ENCODE measurements around the gene FBXW2. TPM values are rescaled to one million over a fixed set of nuclear protein-coding genes. Genes with fewer than 3 reads are reported as not detected.

FBXW2 gene
- total RNA-seq, 4 donors from 2014 or later, result 41.2 to 58.8 (median 44.3) TPM

DNA sequence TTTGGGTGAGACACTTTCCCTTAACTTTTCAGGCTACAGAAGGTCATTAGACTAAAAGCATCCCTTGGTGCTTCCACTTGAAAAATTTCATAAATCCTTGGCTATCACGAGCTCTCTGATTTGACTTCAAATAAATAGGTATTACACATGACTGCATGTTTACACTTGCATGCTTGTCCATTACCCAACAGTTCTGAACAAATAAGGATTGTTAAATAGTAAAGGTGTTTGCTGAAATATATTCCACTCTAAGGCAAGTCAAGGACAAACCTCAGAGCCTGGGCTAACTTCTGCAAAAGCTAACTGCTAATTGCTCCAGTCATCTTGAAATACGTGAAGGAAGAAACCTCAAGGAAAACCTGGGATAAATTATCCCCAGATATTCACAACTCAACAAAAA lies 14.5 kb downstream of the FBXW2 start:
- TF ChIP-seq, protein P1, sequence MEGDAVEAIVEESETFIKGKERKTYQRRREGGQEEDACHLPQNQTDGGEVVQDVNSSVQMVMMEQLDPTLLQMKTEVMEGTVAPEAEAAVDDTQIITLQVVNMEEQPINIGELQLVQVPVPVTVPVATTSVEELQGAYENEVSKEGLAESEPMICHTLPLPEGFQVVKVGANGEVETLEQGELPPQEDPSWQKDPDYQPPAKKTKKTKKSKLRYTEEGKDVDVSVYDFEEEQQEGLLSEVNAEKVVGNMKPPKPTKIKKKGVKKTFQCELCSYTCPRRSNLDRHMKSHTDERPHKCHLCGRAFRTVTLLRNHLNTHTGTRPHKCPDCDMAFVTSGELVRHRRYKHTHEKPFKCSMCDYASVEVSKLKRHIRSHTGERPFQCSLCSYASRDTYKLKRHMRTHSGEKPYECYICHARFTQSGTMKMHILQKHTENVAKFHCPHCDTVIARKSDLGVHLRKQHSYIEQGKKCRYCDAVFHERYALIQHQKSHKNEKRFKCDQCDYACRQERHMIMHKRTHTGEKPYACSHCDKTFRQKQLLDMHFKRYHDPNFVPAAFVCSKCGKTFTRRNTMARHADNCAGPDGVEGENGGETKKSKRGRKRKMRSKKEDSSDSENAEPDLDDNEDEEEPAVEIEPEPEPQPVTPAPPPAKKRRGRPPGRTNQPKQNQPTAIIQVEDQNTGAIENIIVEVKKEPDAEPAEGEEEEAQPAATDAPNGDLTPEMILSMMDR (IDR thresholded peaks at IDR 0.05; ENCODE audit: low read depth), result no peak

DNA sequence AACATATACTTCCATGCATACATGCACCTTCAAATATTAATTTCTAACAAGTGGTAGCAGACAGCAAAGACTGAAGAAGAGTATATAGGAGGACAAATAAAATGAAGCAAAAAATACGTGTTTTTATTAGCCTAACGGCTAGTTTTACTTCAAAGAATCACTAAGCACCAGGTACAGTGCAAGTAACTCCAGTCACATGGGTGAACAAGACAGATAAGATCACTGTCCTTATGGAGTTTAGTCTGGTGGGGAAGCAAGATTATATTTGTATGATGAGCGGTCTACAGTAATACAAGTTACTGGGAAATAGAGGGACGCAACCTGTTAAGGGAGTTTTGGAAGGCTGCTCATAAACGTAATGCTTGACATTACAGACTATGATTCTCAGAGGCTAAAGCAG lies 16.0 kb downstream of the FBXW2 start:
- TF ChIP-seq, protein P1 (IDR thresholded peaks at IDR 0.05; ENCODE audit: low read depth), result no peak

DNA sequence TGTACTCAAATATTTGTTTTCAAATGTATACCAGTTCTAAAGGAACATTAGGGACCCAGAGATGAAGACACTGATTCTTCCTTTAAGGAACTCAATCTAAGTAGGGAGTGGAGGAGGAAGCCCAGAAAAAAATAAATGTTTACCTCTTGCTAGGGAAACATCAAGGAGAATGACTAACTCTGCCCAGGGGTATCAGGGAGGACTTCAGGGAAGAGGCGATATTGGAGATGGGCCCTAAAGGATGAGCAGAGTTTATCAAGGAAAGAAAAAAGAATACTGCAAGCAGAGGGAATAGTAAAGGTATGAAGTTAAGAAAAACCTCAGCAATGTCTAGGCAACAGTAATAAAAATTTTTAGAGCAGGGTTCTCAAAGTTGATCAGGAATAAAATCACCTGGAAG lies 16.4 kb downstream of the FBXW2 start:
- TF ChIP-seq, protein P1 (IDR thresholded peaks at IDR 0.05; ENCODE audit: low read depth), result no peak

DNA sequence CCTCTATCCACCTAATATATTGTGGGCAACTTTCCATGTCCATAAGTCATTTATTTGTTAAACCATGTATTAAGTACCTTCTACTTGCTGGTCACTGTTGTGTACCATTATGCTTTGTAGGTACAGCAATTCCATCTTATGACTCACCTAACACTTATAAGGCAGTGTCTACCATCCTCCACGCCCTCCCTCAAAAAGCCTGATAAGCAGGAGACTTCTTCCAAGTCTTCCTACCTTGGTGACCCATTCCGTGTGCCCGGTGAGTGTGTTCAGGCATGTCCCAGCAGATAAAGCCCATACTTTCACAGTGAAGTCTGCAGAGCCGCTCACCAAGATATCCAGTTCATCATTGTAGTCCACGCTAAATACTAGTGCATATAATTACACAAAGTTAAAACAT lies 17.4 kb downstream of the FBXW2 start:
- TF ChIP-seq, protein P1 (IDR thresholded peaks at IDR 0.05; ENCODE audit: low read depth), result no peak

DNA sequence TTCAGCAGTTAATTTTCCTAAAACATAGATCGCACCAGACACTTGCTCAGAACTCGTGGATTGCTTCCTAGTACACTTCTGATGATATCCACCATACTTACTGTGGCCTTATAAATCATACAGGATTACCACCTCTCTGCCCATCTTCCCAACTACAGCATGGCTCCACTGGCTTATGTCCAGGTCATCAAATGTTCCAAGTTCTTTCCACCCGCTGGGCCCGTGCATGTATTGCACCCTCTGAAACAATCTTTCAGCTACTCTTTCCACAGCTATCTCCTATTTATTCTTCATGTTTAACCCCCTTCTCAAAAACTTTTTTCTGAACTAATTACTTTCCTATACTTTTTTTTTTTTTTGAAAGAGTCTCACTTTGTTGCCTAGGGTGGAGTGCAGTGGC lies 18.5 kb downstream of the FBXW2 start:
- TF ChIP-seq, protein P1 (IDR thresholded peaks at IDR 0.05; ENCODE audit: low read depth), result no peak

DNA sequence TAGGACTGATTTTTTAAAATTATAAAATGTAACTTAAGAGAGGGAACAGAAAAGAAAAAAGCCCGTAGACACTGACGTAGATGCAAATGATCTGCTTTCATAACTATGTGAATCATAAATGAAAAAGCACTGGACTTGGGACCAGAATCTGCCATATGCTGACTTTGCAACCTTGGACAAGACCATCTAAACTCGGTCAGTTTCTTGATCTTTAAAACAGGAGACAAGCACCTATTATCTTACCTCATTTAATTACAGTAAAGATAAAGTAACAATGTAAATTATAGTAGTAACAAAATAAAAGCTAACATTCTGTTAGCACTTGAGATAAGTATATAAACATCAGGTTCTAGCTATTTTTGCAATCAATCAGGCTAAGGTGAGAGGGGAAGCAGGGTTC lies 20.0 kb downstream of the FBXW2 start:
- TF ChIP-seq, protein P1 (IDR thresholded peaks at IDR 0.05; ENCODE audit: low read depth), result no peak

DNA sequence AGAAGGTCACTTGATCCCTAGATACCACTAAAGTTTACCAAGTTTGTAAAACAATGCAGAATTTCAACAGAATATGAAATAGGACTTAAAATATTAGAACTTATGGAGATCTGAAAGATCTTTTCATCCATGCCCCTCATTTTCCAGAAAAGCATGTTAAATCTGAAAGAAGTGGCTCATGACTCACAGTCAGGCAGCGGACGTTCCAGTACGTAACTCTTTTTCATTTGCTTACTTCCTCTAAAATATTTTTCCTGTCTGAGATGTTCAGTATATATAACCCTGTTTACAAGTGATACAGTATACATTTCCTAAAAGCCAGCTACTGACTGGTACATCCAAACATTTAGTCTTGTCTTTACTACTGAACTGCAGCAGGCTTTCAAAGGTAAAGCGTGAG lies 22.3 kb downstream of the FBXW2 start:
- TF ChIP-seq, protein P1 (IDR thresholded peaks at IDR 0.05; ENCODE audit: low read depth), result no peak
